ENCODE data around the gene CTSS. TPM values are rescaled to one million over a fixed set of nuclear protein-coding genes. Genes with fewer than 3 reads are reported as not detected.
"Not testable (repeated sequence)": the region's sequence is repeated elsewhere in the genome, so short reads cannot be mapped to it uniquely, and the experiment has no call there.

Gene CTSS
- total and polyA plus RNA-seq, 8 donors = 21.1 to 473 (median 27.6) TPM

DNA sequence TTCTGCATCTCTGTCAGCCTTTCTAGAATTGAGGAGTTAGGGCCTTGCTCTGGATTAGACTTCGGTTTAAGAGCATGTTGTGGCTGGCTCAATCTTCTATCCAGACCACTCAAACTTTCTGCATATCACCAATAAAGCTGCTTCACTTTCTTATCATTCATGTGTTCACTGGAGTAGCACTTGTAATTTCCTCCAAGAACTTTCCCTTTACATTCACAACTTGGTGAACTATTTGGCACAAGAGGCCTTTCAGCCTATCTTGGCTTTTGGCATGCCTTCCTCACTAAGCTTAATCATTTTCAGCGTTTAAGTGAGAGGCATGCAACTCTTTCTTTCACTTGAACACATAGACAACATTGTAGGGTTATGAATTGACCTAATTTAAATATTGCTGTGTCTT, 41.2 kb downstream of the CTSS start:
- Histone ChIP-seq H3K36me3 (no peaks in the 10 kb centered on the region), H3K27ac (no peak overlapping the region), H3K4me1 (no peaks in the 10 kb centered on the region), H3K27me3 (no peaks in the 10 kb centered on the region), H3K4me3 (no peak overlapping the region), H3K9me3 (no peaks in the 10 kb centered on the region)
- peak; percentile 49 for ATAC-seq
- intact Hi-C loops (cut with DNase I) = no loop called here
- DNase-seq = peak in 1 of 4 donors; percentile 9
- TF ChIP-seq, protein P1, sequence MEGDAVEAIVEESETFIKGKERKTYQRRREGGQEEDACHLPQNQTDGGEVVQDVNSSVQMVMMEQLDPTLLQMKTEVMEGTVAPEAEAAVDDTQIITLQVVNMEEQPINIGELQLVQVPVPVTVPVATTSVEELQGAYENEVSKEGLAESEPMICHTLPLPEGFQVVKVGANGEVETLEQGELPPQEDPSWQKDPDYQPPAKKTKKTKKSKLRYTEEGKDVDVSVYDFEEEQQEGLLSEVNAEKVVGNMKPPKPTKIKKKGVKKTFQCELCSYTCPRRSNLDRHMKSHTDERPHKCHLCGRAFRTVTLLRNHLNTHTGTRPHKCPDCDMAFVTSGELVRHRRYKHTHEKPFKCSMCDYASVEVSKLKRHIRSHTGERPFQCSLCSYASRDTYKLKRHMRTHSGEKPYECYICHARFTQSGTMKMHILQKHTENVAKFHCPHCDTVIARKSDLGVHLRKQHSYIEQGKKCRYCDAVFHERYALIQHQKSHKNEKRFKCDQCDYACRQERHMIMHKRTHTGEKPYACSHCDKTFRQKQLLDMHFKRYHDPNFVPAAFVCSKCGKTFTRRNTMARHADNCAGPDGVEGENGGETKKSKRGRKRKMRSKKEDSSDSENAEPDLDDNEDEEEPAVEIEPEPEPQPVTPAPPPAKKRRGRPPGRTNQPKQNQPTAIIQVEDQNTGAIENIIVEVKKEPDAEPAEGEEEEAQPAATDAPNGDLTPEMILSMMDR (IDR thresholded peaks at IDR 0.05) = no peak

DNA sequence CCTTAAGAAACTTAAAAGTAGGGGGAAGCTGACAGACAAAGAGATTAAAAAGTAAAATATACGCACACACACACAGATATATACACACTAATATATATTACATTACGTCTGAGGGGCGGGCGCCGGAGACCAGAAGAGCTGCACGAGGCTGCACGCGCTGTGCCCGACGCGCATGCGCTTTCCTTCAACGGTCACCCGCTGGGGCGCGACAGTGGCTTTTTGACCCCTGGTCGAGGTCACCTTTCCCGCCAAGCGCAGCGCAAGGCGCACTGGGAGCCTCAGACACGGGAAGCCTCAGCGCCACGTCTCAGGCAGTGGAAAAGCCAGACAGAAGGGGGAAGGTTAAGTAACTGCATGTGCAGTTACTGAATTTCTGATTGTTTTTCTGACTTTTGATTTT, 44.9 kb downstream of the CTSS start, which contains the start of gene HORMAD1:
TSS of gene HORMAD1 (minus strand) at position 193 of the 400 bp plus-strand sequence. CDS start 1,390 bp downstream, outside the sequence.
- Histone ChIP-seq H3K27me3 (no peaks in the 10 kb centered on the region), H3K36me3 (no peaks in the 10 kb centered on the region), H3K4me3 (no peak within 1 kb of the TSS), H3K9me3 (no peaks in the 10 kb centered on the region), H3K27ac (no peak within 1 kb of the TSS), H3K4me1 (no peaks in the 10 kb centered on the region)
- DNase-seq = peak in 1 of 4 donors; percentile 78
- TF ChIP-seq, protein P1 (IDR thresholded peaks at IDR 0.05) = no peak
- intact Hi-C loops (cut with DNase I) = no loop called here
- no peak for ATAC-seq

DNA sequence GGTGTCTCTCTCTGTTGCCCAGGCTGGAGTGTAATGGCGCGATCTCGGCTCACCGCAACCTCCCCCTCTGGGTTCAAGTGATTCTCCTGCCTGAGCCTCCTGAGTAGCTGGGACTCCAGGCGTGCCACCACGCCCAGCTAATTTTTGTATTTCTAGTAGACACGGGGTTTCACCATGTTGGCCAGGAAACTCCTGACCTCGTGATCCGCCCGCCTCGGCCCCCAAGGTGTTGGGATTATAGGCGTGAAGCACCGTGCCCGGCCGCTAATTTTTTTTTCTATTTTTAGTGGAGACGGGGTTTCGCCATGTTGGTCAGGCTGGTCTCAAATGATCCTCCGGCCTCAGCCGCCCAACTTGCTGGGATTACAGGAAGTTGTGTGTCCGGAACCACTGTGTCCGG, 45.5 kb downstream of the CTSS start:
- intact Hi-C loops (cut with DNase I) = no loop called here
- TF ChIP-seq, protein P1 (IDR thresholded peaks at IDR 0.05) = no peak
- Histone ChIP-seq H3K27me3 (no peaks in the 10 kb centered on the region), H3K36me3 (no peaks in the 10 kb centered on the region), H3K9me3 (no peaks in the 10 kb centered on the region), H3K27ac (no peak overlapping the region), H3K4me1 (no peaks in the 10 kb centered on the region), H3K4me3 (no peak overlapping the region)
- DNase-seq (no peak), ATAC-seq (no peak)

DNA sequence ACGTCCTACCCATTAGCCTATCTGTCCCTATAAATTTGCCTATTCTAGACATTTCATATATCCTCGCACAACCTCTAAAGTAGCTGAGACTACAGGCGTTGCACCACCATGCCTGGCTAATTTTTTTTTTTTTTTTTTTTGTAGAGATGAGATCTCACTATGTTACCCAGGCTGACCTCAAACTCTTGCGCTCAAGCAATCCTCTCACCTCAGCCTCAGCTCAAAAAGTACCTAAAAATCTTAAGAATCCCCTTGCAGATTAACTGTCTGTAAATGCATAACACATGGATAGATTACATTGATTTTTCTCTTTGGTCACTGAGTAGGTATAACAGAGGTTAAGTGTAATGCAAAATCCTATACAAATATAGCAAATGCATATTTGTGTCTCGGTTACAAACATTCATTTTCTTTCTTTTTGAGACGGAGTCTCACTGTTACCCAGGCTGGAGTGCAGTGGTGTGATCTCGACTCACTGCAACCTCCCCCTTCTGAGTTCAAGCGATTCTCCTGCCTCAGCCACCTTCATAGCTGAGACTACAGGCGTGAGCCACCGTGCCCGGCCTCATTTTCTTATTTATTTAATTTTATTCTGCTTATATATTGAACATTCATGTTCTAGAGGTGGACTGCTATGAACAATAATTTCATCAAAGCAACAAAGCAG, 47.2 kb downstream of the CTSS start:
- no peak overlapping the region for H3K4me3 ChIP-seq
- ATAC-seq (no peak), DNase-seq (no peak)
- no peaks in the 10 kb centered on the region for H3K36me3 ChIP-seq
- intact Hi-C loops (cut with DNase I) = no loop called here
- TF ChIP-seq, protein P1 (IDR thresholded peaks at IDR 0.05) = no peak
- H3K9me3 ChIP-seq = no peaks in the 10 kb centered on the region
- H3K27me3 ChIP-seq = no peaks in the 10 kb centered on the region
- H3K4me1 ChIP-seq = no peaks in the 10 kb centered on the region
- no peak overlapping the region for H3K27ac ChIP-seq

DNA sequence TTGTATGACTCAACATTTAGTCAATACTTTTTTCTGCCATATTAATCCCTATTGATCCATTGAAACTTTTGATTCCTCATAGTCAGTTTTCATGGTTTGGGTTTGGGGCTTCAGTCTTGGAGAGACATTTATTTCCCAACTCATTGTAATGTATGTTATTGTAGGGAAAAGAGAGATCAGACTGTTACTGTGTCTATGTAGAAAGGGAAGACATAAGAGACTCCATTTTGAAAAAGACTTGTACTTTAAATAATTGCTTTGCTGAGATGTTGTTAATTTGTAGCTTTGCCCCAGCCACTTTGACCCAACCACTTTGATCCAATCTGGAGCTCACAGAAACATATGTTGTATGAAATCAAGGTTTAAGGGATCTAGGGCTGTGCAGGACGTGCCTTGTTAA, 56.5 kb downstream of the CTSS start:
- intact Hi-C loops (cut with DNase I); H3K4me3 ChIP-seq; H3K27ac ChIP-seq; H3K36me3 ChIP-seq; ATAC-seq; H3K4me1 ChIP-seq; H3K9me3 ChIP-seq; H3K27me3 ChIP-seq; DNase-seq: not testable (repeated sequence)

DNA sequence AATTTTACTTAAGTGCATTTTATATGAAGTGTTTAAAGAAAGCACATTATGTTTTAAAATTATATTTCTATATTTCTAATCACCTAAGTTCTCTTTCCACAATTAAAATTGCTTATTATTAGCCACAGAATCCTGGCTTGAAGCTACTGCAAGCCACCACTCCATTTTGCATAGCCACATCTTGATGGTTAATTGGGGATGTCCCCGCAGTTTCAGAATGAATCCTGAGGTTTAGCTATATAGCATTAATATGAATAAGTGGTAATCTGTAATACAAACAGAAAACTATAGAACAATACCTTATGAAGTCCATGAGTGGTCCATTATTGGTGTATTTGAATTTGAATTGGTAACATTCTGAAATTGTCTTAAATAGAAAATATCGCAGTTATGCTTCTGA, 57.0 kb downstream of the CTSS start:
- no peaks in the 10 kb centered on the region for H3K9me3 ChIP-seq
- no peak overlapping the region for H3K27ac ChIP-seq
- ATAC-seq (no peak), DNase-seq (no peak)
- no peaks in the 10 kb centered on the region for H3K4me1 ChIP-seq
- no peak overlapping the region for H3K4me3 ChIP-seq
- intact Hi-C loops (cut with DNase I) = no loop called here
- TF ChIP-seq, protein P1 (IDR thresholded peaks at IDR 0.05) = no peak
- H3K27me3 ChIP-seq = no peaks in the 10 kb centered on the region
- H3K36me3 ChIP-seq = no peaks in the 10 kb centered on the region
